ENCODE data around the gene NLN.
"Not testable (repeated sequence)": the region's sequence is repeated elsewhere in the genome, so short reads cannot be mapped to it uniquely, and the experiment has no call there.

NLN gene

DNA sequence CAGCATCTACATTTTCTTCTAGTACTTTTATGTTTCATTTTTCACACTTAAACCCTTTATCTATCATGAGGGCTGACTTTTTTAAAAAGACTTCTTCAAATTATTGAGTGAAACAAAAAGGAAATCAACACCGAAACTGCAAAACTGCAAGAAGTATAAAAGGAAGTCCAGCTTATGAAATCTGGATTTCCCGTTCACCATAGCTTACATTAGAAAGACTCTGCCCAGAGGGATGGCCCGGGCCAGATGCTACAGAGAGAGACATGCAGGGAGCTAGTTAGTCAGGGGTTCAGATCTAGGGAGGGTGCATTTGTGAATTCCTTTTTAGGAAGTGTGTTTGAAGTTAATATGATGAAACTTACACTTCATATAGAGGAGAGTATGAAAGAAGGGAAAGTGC lies 10.0 kb downstream of the NLN start:
- DNase-seq (ENCODE audit: low read depth): not testable (repeated sequence)

DNA sequence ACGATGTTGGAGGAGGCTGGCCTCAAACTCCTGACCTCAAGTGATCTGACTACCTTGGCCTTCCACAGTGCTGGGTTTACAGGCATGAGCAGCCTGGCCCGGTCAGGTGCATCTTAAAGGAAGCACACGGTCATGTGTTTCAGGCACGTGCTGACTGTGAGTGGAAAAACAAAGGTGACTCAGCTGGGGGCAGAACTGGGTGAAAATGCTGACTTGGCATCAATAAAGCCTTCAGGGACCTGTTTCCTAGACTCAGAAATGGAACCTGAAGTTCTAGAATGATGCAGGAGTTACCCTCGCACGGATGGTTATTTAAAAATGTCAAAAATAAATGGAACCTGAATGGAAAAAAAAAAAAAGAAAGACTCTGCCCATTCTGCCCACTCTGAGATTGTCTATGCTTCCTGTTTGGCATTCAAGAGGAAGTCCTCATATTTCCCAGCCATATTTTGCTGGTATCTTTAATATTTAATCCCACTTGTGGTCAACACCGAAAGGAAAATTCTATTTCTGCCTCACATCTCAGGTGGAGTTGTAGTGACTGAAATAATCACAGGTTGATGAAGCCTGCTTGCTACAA lies 12.3 kb downstream of the NLN start:
- not testable (repeated sequence) for DNase-seq (ENCODE audit: low read depth)

DNA sequence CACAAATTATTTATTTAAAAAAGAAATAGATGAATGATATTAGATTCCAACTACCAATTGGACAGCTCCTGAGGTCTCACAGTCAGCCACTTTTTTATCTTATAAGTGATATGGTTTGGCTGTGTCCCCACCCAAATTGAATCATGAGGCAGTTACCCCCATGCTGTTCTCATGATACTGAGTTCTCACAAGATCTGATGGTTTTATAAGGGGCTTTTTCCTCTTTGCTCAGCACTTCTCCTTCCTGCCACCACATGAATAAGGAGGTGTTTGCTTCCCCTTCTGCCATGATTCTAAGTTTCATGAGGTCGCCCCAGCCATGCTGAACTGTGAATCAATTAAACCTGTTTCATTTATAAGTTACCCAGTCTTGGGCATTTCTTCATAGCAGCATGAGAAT lies 12.9 kb downstream of the NLN start:
- DNase-seq (ENCODE audit: low read depth): no peak

DNA sequence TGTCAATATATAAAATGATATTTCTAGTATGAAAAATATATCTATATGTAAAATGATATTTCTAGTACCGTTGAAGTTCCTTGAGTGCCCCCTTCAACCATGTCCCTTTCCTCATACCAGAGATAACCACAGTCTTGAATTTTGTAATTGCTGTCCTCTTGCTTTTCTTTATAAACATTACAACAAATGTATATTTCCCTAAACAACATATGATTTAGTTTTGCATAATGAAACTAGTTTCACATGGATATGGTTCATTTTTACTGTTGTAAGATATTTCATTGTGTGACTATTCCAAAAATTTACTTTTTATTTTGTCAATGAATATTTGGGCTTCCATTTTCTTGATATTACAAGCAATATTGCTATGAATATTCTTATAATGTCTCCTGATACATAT lies 14.0 kb downstream of the NLN start:
- DNase-seq (ENCODE audit: low read depth): no peak

DNA sequence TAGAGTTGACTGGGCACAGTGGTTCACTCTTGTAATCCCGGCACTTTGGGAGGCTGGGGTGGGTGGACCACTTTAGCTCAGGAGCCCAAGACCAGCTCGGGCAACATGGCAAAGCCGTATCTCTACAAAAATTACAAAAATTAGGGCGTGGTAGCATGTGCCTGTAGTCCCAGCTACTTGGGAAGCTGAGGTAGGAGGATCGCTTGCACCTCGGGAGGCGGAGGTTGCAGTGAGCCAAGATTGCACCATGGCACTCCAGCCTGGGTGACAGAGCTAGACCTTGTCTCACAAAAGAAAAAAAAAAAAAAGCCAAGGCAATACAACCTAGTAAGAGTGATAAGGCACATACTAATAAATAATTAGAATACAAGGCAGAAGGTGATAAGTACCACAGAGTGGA lies 15.8 kb downstream of the NLN start:
- no peak for DNase-seq (ENCODE audit: low read depth)

DNA sequence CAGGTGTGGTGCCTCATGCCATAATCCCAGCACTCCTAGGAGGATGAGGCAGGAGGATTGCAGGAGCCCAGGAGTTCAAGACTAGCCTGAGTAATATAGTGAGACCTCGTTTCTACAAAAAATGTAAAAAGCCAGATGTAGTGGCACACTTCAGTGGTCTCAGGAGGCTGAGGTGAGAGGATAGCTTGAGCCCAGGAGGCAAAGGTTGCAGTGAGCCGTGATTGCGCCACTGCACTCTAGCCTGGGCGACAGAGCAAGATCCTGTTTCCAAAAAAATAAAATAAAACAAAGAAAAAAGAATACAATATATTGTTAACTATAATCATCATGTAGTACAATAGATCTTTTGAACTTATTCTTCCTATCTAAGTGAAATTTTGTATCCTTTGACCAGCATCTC lies 16.3 kb downstream of the NLN start:
- DNase-seq (ENCODE audit: low read depth): no peak

DNA sequence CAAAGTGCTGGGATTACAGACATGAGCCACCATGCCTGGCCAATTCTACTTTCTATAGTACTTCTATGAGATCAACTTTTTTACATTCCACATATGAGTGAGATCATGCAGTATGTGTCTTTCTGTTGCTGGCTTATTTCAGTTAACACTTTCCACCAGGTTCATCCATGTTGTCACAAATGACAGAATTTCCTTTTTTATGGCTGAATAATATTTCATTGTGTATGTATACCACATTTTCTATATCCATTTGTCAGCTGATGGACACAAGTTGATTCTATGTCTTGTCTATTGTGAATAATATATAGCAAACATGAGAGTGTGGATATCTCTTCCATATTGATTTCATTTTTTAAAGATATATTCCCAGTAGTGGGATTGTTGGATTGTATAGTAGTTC lies 17.2 kb downstream of the NLN start:
- DNase-seq (ENCODE audit: low read depth): no peak

DNA sequence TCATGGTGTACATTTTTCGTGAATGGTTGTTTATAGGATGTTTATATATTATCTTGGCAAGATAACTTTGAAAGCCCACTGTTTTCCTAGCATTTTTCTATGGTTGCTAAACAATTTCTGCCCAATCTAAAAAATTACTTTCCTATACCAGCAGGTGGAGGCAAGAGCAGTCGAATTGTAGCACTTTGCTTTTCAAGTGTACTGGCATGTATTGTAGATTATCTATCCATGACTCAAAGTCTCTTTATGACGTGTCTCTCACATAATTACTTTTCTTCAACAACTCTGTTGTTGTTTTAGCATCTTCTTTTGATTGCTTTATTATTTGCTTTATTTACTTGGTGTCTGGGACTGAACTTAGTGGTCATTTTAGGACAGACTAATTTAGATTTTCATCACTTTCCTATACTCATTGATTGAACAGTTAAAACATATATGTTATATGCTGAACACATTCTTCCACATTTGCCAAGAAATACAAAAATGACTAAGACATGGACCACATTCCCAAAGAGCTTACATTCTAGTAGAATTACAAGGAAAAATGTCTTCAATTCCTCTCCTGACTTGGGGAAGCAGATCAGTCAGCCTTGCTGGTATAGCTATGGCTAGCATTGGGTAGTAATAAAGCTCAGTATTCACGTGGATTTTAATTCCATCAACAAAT lies 20.7 kb downstream of the NLN start:
- DNase-seq (ENCODE audit: low read depth): no peak

DNA sequence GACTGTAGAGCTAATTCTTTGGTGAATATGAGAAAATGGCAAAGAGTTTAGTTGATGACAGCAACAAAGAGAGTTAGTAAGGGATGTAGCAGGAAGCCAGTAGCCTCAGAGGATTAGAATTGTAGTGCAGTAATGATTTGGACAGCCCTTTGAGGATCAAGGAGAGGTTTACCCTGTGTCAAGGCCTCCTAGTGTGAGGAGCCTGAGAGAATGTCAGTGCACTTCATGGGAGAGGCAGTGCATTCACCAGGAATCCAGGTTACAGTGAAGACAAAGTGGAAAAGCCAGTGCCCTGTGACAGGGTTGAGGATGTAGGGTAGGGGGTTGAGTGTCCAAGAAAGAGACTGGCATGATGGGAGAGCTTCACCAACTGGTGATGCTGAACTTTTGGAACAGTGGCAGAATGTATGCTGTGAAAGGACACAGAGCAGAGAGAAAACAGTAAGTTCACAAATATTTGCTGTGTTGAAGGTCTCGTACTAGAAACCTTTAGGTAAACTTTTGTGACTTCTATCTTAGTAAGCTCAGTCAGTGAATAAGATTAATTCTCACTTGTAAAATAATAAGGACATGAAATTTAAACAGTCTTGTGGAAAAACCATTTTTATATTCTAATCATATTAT lies 27.3 kb downstream of the NLN start:
- no peak for DNase-seq (ENCODE audit: low read depth)

DNA sequence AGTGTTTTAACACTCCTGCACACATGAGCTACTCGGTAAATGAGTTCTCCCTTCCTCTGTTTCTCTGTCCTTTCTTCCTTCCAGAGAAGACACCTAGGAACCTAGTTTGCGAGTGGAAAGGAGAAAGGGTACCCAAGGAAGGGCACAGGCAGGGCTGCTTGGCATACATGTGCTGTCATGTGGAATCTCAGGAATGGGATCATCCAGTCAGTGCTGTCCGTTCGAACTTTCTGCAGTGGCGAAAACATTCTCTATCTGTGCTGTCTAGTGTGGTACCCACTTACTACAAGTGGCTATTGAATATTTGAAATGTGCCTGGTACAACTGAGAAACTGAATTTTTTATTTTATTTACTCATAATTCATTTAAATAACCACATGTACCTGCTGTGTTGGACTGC lies 28.0 kb downstream of the NLN start:
- no peak for DNase-seq (ENCODE audit: low read depth)

DNA sequence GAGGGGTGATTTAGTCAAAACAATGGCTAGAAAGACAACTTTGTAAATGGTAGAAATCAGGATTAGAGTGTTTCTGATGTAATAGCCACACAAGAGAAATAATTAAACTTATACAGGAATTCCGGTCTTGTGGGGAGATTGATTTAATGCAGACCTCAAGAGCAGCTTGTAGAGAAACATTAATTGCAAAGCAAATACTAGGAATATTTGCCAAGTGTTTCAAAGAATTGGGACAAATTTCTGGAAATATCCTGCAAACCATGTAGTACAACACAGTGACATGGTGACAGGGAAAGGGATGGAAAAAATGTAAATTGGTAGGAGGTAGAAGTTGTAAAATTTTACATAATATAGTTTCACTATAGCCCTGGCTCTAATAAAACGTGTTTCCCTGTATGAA lies 28.9 kb downstream of the NLN start:
- DNase-seq (ENCODE audit: low read depth): no peak

DNA sequence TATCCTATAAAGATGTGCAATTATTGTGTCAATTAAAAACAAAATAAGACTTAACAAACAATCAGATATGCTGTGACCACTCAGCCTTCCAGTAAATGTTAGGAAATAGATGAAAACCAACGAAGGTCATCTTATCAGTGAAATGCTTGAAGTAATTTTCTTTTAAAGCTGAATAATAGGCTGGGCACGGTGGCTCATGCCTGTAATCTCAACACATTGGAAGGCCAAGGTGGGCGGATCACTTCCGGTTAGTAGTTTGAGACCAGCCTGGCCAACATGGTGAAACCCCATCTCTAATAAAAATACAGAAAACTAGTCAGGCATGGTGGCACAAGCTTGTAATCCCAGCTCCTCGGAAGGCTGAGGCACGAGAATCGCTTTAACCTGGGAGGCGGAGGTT lies 31.2 kb downstream of the NLN start:
- DNase-seq (ENCODE audit: low read depth): no peak

DNA sequence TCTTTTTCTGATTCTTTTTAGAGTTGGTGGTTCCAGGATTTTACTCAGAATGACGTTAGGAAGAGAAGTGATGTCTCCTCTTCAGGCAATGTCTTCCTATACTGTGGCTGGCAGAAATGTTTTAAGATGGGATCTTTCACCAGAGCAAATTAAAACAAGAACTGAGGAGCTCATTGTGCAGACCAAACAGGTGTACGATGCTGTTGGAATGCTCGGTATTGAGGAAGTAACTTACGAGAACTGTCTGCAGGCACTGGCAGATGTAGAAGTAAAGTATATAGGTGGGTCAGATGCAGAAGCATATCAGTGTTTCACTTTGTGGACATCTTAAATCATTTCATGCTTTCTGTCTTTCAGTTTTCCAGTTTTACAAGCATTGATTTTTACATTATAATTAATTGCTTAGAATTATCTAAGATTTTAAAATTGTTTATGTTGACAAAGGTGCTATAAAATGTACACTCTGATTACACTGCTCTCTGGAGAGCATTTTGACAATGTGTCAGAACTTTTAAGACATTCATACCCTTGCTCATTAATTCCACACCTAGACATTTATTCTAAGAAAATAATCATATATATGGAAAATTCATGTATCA lies 36.6 kb downstream of the NLN start:
- DNase-seq (ENCODE audit: low read depth): no peak

DNA sequence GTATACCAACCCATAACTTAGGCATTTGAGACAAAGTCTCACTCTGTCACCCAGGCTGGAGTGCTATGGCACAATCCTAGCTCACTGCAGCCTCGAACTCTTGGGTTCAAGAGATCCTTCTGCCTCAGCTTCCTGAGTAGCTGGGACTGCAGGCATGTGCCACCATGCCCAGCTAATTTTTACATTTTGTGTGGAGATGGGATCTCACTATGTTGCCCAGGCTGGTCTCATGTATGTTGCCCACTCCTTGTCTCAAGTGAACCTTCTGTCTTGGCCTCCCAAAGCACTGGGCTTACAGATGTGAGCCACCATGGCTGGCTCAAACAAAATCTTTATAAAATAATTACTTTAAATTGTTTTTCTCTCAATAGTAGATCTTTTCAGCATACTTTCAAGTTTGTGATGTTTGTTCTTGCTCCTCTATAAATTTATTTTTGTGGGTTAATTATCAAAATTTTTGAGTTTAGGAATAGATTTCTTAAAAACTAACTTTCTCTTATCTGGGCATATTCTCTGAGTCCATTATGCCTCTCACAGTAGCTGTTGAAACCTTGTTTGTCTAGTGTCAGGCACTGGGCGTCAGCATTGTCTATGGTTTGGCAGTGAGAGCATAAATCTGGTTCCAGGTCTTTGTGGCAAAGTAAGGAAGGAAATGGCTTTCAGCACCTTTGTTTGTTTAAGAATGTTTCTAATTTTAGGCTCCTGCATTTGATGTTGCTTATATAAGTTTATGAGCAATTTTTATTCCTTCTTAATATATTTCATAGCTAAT lies 38.7 kb downstream of the NLN start:
- no peak for DNase-seq (ENCODE audit: low read depth)

DNA sequence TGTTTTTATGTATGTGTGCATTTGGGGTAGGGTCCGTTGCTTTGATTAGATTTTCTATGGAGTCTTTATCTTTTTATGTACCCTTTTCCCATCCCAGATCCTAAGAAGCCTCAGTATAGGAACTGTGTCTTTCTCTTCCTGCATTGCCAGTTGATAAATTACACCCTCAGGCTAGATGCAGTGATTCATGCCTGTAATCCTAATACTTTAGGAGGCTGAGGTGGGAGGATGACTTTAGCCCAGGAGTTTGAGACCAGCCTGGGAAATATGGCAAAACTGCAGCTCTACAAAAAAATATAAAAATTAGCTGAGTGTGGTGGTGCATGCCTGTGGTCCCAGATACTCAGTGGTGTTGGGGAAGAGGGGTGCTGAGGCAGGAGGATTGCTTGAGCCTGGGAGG lies 40.2 kb downstream of the NLN start:
- DNase-seq (ENCODE audit: low read depth): no peak

DNA sequence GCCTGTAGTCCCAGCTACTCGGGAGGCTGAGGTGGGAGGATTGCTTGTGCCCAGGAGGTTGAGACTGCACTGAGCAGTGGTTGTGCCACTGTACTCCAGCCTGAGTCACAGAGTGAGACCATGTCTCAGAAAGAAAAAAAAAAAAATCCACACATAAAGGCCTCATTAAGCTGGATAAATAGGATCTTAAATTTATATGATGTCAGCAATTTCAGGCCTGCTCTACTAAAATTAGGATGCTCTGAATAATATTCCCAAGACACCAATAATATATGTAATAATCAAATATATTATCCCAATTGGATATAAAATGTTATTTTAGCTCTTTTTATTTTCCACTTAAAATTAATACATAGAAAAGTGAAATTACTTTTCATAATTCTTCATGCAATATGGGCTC lies 43.6 kb downstream of the NLN start:
- DNase-seq (ENCODE audit: low read depth): no peak

DNA sequence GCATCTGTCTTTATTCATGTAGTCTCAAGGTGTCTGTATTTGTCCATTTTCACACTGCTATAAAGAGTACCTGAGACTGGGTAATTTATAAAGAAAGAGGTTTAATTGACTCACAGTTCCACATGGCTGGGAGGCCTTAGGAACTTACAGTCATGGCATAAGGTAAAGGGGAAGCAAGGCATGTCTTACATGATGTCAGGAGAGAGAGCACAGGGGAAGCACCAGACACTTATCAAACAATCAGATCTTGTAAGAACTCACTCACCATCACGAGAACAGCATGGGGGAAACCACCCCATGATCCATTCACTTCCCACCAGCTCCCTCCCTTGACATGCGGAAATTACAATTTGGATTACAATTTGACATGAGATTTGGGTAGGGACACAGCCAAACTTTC lies 44.2 kb downstream of the NLN start:
- DNase-seq (ENCODE audit: low read depth): no peak

DNA sequence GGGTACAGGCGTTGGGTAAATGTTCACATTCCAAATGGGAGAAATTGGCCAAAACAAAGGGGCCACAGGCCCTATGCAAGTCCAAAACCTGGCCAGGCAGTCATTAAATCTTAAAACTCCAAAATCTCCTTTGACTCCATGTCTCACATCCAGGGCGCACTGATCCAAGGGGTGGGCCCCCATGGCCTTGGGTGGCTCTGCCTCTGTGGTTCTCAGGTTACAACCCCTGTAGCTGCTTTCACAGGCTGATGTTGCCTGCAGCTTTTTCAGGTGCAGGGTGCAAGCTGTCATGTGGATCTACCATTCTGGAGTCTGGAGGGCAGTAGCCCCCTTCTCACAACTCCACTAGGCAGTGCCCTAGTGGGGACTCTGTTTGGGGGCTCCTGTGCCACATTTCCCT lies 44.8 kb downstream of the NLN start:
- no peak for DNase-seq (ENCODE audit: low read depth)

DNA sequence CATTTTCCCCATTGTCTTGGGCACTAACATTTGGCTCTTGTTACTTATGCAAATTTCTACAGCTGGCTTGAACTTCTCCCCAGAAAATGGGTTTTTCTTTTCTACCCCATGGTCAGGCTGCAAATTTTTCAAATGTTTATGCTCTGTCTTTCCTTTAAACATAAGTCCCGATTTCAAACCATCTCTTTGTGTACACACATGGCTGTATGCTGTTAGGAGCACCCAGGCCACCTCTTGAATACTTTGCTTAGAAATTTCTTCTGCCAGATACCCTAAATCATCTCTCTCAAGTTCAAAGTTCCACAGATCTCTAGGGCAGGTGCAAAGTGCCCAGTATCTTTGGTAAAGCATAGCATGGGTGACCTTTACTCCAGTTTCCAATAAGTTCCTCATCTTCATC lies 45.6 kb downstream of the NLN start:
- DNase-seq (ENCODE audit: low read depth): no peak

DNA sequence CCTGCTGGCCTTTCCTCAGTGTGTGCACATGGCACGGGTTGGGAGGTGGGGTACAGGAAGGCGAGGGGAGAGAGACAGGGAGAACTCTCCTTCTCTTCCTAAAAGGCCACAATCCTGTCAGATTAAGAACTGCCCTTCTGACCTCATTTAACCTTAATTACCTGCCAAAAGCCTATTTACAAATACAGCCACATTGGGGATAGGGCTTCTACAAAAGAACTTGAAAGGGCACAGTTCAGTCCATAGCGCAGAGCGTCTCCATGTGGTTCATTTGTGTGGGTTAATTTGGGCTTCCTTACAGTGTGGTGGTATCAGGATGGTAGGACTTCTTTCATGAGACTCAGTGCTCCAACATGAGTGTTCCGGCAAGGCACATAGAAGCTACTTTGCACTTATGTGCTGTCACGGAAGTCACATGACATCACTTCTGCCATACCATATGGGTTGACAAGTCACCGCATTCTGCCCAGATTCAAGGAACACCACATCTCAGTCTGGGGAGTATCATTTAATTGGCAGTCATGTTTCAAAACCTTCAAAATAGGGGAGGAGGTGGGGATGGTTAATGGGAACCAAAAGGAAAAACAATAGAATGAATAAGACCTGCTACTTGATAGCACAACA lies 46.8 kb downstream of the NLN start:
- no peak for DNase-seq (ENCODE audit: low read depth)

DNA sequence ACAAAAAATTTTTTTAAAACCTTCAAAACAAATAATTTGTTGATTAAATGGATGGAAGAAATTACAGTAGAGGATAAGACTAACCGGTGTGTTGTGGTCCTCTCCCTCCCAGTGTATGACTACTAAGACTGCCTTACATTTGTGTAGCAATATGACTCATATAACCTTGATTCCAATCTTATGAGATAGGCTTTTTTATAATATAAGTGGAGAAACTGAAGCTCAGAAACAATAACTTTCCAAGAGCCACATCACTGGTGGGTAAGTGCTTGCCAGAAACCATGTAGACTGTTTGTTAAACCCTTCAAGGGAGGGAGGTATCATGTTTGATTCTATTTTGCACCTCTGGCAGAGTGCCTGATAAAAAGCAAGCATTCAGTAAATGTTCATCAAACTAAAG lies 47.5 kb downstream of the NLN start:
- DNase-seq (ENCODE audit: low read depth): no peak

DNA sequence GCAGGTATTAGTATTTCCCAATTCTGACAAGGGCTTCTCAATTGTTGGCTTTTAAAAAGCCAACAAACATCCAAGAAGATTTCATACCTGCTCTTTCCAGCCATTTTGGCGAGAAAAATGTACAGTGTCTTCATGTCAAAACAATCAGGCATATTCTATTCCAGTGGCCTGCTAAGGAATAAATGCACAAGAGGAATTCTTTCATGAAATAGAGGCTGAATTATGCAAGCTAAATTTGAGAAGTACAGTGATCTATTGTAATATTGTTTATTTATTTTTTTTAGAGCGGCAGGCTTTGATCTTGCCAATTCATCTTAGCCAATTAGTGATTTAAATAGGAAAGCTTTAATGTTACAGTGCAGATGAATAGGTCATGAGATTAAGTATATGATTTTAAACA lies 49.3 kb downstream of the NLN start:
- DNase-seq (ENCODE audit: low read depth): no peak

Measured in activated T-cell treated with anti-CD3 and anti-CD28 coated beads for 24 hours (primary cell).